GM12874 (cell line): Measurements from ENCODE around the gene ZNF883.

ENCODE experiments used
- CTCF ChIP-seq: IDR thresholded peaks from 2 replicates; pipeline ENCODE4 v1.5.1; 2011; ENCODE audit warnings: low read depth, mild to moderate bottlenecking, control low read depth, low read length, moderate library complexity; ENCODE audit not compliant: insufficient read depth

The ZNF883 gene

GRCh38 chr9:113011911-113012381 lies at the start of gene ZNF883:
Gene ZNF883, minus strand, starts transcription at chr9:113012192.
- no peak for TF ChIP-seq CTCF

GRCh38 chr9:113057193-113057592 lies 45.2 kb upstream of the ZNF883 start:
- no peak for TF ChIP-seq CTCF

GRCh38 chr9:113056191-113057106 lies 44.5 kb upstream of the ZNF883 start, which contains the start of gene ZFP37:
Gene ZFP37, minus strand, starts transcription at chr9:113056724. Its CDS starts 36 bp downstream, at chr9:113056688.
- TF ChIP-seq CTCF: no peak

GRCh38 chr9:113042884-113043657 lies 31.1 kb upstream of the ZNF883 start:
- no peak for TF ChIP-seq CTCF

GRCh38 chr9:113026200-113026599 lies 14.2 kb upstream of the ZNF883 start:
- TF ChIP-seq CTCF: no peak

GRCh38 chr9:113018247-113018646 lies 6.3 kb upstream of the ZNF883 start:
- TF ChIP-seq CTCF: no peak

GRCh38 chr9:113012492-113012891 lies 500 bp upstream of the ZNF883 start:
- no peak for TF ChIP-seq CTCF
